HCT116 (cell line): ENCODE results near the gene TMTC4. TPM values are rescaled to one million over a fixed set of nuclear protein-coding genes. Genes with fewer than 3 reads are reported as not detected.

Experiments used
- ATAC-seq: fragments of 200-7000 bp; cut with Tn5 transposase; 2 replicates; pipeline ENCODE4 v1.9.1; 2020; ENCODE audit warnings: mild to moderate bottlenecking, moderate library complexity
- BruUV-seq: library from RNA; stranded (reverse); fragments of 400-500 nt; replicated peaks from 2 replicates; lab custom pipeline; 2021; lab: Mats Ljungman, UMichigan
- CTCF ChIA-PET: fragments of 300-600 bp; sonication (Branson Sonifier 250); formaldehyde crosslinking; loops from one replicate; lab custom pipeline; 2021; ENCODE audit warnings: antibody characterized with exemption; lab: Charles Lee
- POLR2A ChIA-PET: fragments of 300-600, 350-600 bp; sonication (Branson Sonifier 250); formaldehyde crosslinking; loops from one replicate; lab custom pipeline; 2021; ENCODE audit warnings: antibody characterized with exemption; lab: Charles Lee
- RAD21 ChIA-PET, 2 experiments: fragments of 300-600 bp; sonication (Branson Sonifier 250); formaldehyde crosslinking; loops; one replicate each; lab custom pipeline; 2023; ENCODE audit warnings: low total read pairs in 2 of 2; ENCODE audit not compliant: uncharacterized antibody in 2 of 2, unreplicated experiment in 2 of 2, low non-redundant PET in 1 of 2; lab: Charles Lee
- DNase-seq: peaks from one replicate; pipeline ENCODE4 v3.0.0-alpha.2; 2010; ENCODE audit warnings: low read depth, low spot score
- H2AFZ ChIP-seq: fragments of 200-600 bp; shearing (Covaris generic), sonication (generic); 2 replicates; pipeline ENCODE4 v1.6.1; 2017; ENCODE audit warnings: low read depth, mixed run types, mixed read lengths, antibody characterized with exemption, low read length; ENCODE audit not compliant: poor library complexity, severe bottlenecking
- H3K27ac ChIP-seq: 2 replicates; pipeline ENCODE4 v1.5.1; 2012; ENCODE audit warnings: low read depth, low read length
- H3K27me3 ChIP-seq: fragments of 200-600 bp; sonication (generic); 2 replicates; pipeline ENCODE4 v1.6.1; 2016; ENCODE audit warnings: mixed run types, low read length, mixed read lengths; ENCODE audit not compliant: insufficient read depth
- H3K36me3 ChIP-seq, 2 experiments: fragments of 200-500 bp in 1 of 2; fragments of 200-600 bp in 1 of 2; sonication (Bioruptor generic) in 1 of 2; sonication (generic) in 1 of 2; 2 replicates each; pipeline versions ENCODE4 v1.5.1 to v1.6.1; 2014 to 2016; ENCODE audit warnings: low read length in 2 of 2, inconsistent platforms in 1 of 2, mixed read lengths in 1 of 2, mixed run types in 1 of 2; ENCODE audit not compliant: insufficient read depth in 2 of 2, control insufficient read depth in 1 of 2
- H3K4me1 ChIP-seq, 2 experiments: fragments of 200-600 bp in 1 of 2; sonication (generic) in 1 of 2; 2 replicates each; pipeline versions ENCODE4 v1.5.1 to v1.6.1; 2012 to 2017; ENCODE audit warnings: low read length in 2 of 2, inconsistent platforms in 1 of 2, mild to moderate bottlenecking in 1 of 2, mixed read lengths in 1 of 2, mixed run types in 1 of 2, moderate library complexity in 1 of 2; ENCODE audit not compliant: insufficient read depth in 2 of 2, control insufficient read depth in 1 of 2
- H3K4me2 ChIP-seq: fragments of 200-600 bp; sonication (generic); 2 replicates; pipeline ENCODE4 v1.6.1; 2017; ENCODE audit warnings: mixed run types, low read length, mixed read lengths
- H3K4me3 ChIP-seq, 2 experiments: fragments of 200-600 bp in 1 of 2; sonication (generic) in 1 of 2; replicated peaks in 1 of 2; 2 replicates each; pipeline ENCODE4 v1.5.1; 2011 to 2016; ENCODE audit warnings: low read length in 2 of 2, control low read depth in 1 of 2, low read depth in 1 of 2, mild to moderate bottlenecking in 1 of 2, mixed read lengths in 1 of 2, mixed run types in 1 of 2
- H3K79me2 ChIP-seq: fragments of 200-600 bp; sonication (generic); 2 replicates; pipeline ENCODE4 v1.6.1; 2017; ENCODE audit warnings: mild to moderate bottlenecking, mixed run types, low read length, moderate library complexity, mixed read lengths; ENCODE audit not compliant: insufficient read depth
- H3K9ac ChIP-seq: fragments of 200-600 bp; sonication (generic); 2 replicates; pipeline ENCODE4 v1.6.1; 2016; ENCODE audit warnings: low read length, mixed read lengths
- H3K9me2 ChIP-seq: fragments of 200-600 bp; sonication (generic), shearing (Covaris generic); 2 replicates; pipeline ENCODE4 v1.6.1; 2017; ENCODE audit warnings: mixed run types, mild to moderate bottlenecking, moderate library complexity; ENCODE audit not compliant: insufficient read depth
- H3K9me3 ChIP-seq, 2 experiments: fragments of 200-500 bp in 1 of 2; fragments of 200-600 bp in 1 of 2; sonication (Bioruptor generic) in 1 of 2; sonication (generic) in 1 of 2; 2 replicates each; pipeline ENCODE4 v1.6.1; 2014 to 2017; ENCODE audit warnings: low read length in 2 of 2, mixed read lengths in 2 of 2, inconsistent platforms in 1 of 2, low read depth in 1 of 2, mild to moderate bottlenecking in 1 of 2, mixed run types in 1 of 2, moderate library complexity in 1 of 2; ENCODE audit not compliant: control insufficient read depth in 1 of 2, insufficient read depth in 1 of 2
- H4K20me1 ChIP-seq: fragments of 200-600 bp; sonication (generic), shearing (Covaris generic); 2 replicates; pipeline ENCODE4 v1.6.1; 2017; ENCODE audit warnings: mixed run types, mild to moderate bottlenecking, moderate library complexity; ENCODE audit not compliant: insufficient read depth
- CBX3 ChIP-seq: IDR thresholded peaks from 2 replicates; pipeline ENCODE4 v1.6.1; 2012; ENCODE audit warnings: low read depth
- CEBPB ChIP-seq: IDR thresholded peaks from 2 replicates; pipeline ENCODE4 v1.6.1; 2012; ENCODE audit warnings: low read depth
- CTCF ChIP-seq, 3 experiments: fragments of 200-600 bp in 1 of 3; sonication (generic) in 1 of 3; IDR thresholded peaks in 2 of 3; conservative IDR thresholded peaks in 1 of 3; 2 replicates each; pipeline ENCODE4 v1.5.1; 2012 to 2017; ENCODE audit warnings: low read depth in 2 of 3, low read length in 2 of 3, antibody characterized with exemption in 1 of 3, borderline replicate concordance in 1 of 3, control low read depth in 1 of 3, mild to moderate bottlenecking in 1 of 3, mixed read lengths in 1 of 3, mixed run types in 1 of 3, moderate library complexity in 1 of 3; ENCODE audit not compliant: insufficient read depth in 1 of 3
- EGR1 ChIP-seq: IDR thresholded peaks from 2 replicates; pipeline ENCODE4 v1.6.1; 2012; ENCODE audit warnings: low read depth
- EZH2 ChIP-seq: fragments of 200-600 bp; sonication (generic); IDR thresholded peaks from 2 replicates; pipeline ENCODE4 v1.6.1; 2017; ENCODE audit warnings: antibody characterized with exemption, mixed run types
- EZH2phosphoT487 ChIP-seq: fragments of 200-600 bp; IDR thresholded peaks from 2 replicates; pipeline ENCODE4 v1.6.1; 2018; ENCODE audit warnings: antibody characterized with exemption, borderline replicate concordance
- FOSL1 ChIP-seq: IDR thresholded peaks from 2 replicates; pipeline ENCODE4 v1.6.1; 2012; ENCODE audit warnings: low read depth
- JUND ChIP-seq: IDR thresholded peaks from 2 replicates; pipeline ENCODE4 v1.6.1; 2012
- MAX ChIP-seq: IDR thresholded peaks from 2 replicates; pipeline ENCODE4 v1.6.1; 2012
- POLR2AphosphoS5 ChIP-seq: IDR thresholded peaks from 2 replicates; pipeline ENCODE4 v1.6.1; 2011; ENCODE audit warnings: mild to moderate bottlenecking, low read depth, low read length, moderate library complexity
- RAD21 ChIP-seq: IDR thresholded peaks from 2 replicates; pipeline ENCODE4 v1.6.1; 2012; ENCODE audit warnings: low read depth, mild to moderate bottlenecking
- REST ChIP-seq: IDR thresholded peaks from 2 replicates; pipeline ENCODE4 v1.6.1; 2012; ENCODE audit warnings: low read depth
- SIN3A ChIP-seq: IDR thresholded peaks from 2 replicates; pipeline ENCODE4 v1.6.1; 2012; ENCODE audit warnings: low read depth
- SP1 ChIP-seq: IDR thresholded peaks from 2 replicates; pipeline ENCODE4 v1.6.1; 2012; ENCODE audit warnings: low read depth
- TCF7L2 ChIP-seq: IDR thresholded peaks from 2 replicates; pipeline ENCODE4 v1.7.0; 2011; ENCODE audit warnings: borderline replicate concordance, inconsistent platforms; ENCODE audit not compliant: insufficient read depth, insufficient read length; ENCODE audit errors: extremely low read depth
- YY1 ChIP-seq: IDR thresholded peaks from 2 replicates; pipeline ENCODE4 v1.6.1; 2011; ENCODE audit warnings: low read length, low read depth, moderate library complexity, mild to moderate bottlenecking; ENCODE audit not compliant: insufficient replicate concordance; ENCODE audit errors: extremely low read depth
- ZFX ChIP-seq: fragments of 450-650 bp; IDR thresholded peaks from 2 replicates; pipeline ENCODE4 v1.6.1; 2017
- intact Hi-C: fragments of 100-400 bp; cut with micrococcal nuclease; formaldehyde crosslinking; loops from 2 replicates; pipeline ENCODE4 v1.10.0; 2022
- total RNA-seq: library from RNA; stranded (reverse); gene quantifications from one replicate; pipeline ENCODE4 v1.2.1, GENCODE V29; 2021; ENCODE audit not compliant: unreplicated experiment

Gene TMTC4
- total RNA-seq, 1 experiment from 2014 or later, result 23.6 TPM

GRCh38 chr13:100611678-100612492, 62.7 kb downstream of the TMTC4 start:
- TF ChIP-seq TCF7L2 (no peak), EZH2phosphoT487 (no peak), JUND (no peak), REST (no peak), YY1 (no peak), EGR1 (no peak), SIN3A (no peak), CBX3 (no peak), CTCF (IDR thresholded peaks at IDR 0.05 in 2 of 3, conservative IDR thresholded peaks at IDR 0.05 in 1 of 3; ENCODE audit: borderline replicate concordance in 1 of 3, insufficient read depth in 1 of 3, low read depth in 2 of 3, low read length in 2 of 3) (no peak), CEBPB (no peak), SP1 (no peak), POLR2AphosphoS5 (no peak), ZFX (no peak), RAD21 (no peak), EZH2 (no peak), MAX (no peak), FOSL1 (no peak)
- ChIA-PET CTCF (no interaction called here), POLR2A (interaction anchor here (0.6 kb wide), 1 partner anchor 54 kb away, joined by 3 read pairs; no protein-coding TSS in a partner anchor), RAD21 (no interaction called here)
- ATAC-seq (no peak), DNase-seq (no peak)
- Histone ChIP-seq H3K4me2 (no peak overlapping the region), H3K9me3 (no peaks in the 10 kb centered on the region), H3K9ac (no peak overlapping the region), H3K27ac (no peak overlapping the region), H2AFZ (no peak overlapping the region), H3K27me3 (no peaks in the 10 kb centered on the region), H3K9me2 (no peaks in the 10 kb centered on the region), H3K36me3 (no peaks in the 10 kb centered on the region), H3K4me1 (peaks cover 0 to 7% of the 10 kb centered on the region in 2 experiments; a peak in 1 of 4 replicates), H4K20me1 (no peaks in the 10 kb centered on the region), H3K4me3 (no peak overlapping the region), H3K79me2 (no peaks in the 10 kb centered on the region)
- BruUV-seq, result no TSS peak
- intact Hi-C loops, result no loop called here
